SK-MEL-5 (cell line): ENCODE data around the gene GALNT10. TPM values are rescaled to one million over a fixed set of nuclear protein-coding genes. Genes with fewer than 3 reads are reported as not detected.
"Not testable (repeated sequence)": the region's sequence is repeated elsewhere in the genome, so short reads cannot be mapped to it uniquely, and the experiment has no call there.

ENCODE experiments used
- DNase-seq: peaks from one replicate; pipeline ENCODE4 v3.0.0-alpha.2; 2016; ENCODE audit warnings: low read depth, low spot score
- in situ Hi-C: cut with HindIII; loops from 2 replicates; pipeline ENCODE4 v1.10.0; 2016; ENCODE audit warnings: low sequenced_read_pairs, high pct_unique_total_duplicates, low pct_unique_long_range_greater_than_20kb
- polyA plus RNA-seq, 2 experiments: library from polyadenylated mRNA; depleted of rRNA; stranded (reverse); fragments of >200 nt; gene quantifications; 2 replicates each; pipeline ENCODE4 v1.2.3, GENCODE V29; 2015
- total RNA-seq: library from RNA; depleted of rRNA; stranded (reverse); fragments of >200 nt; shearing (Covaris generic); gene quantifications from 2 replicates; pipeline ENCODE4 v1.2.3, GENCODE V29; 2014; rRNA removed

The GALNT10 gene
- total RNA-seq = 8.7 and 11.0 TPM in 2 replicates
- 11.9 and 13.8 TPM in 2 replicates for polyA plus RNA-seq (2015; cell fraction: cytosol; rRNA removed)
- polyA plus RNA-seq (2015; cell fraction: nucleus; rRNA removed) = 10.9 and 12.0 TPM in 2 replicates

GRCh38 chr5:154190595-154191304 lies at the start of gene GALNT10:
Gene GALNT10, plus strand, starts transcription at chr5:154190733. Its CDS starts 134 bp downstream, at chr5:154190867.
- in situ Hi-C loops = no loop called here

GRCh38 chr5:154141745-154142221 lies 48.8 kb upstream of the GALNT10 start:
- no peak for DNase-seq
- in situ Hi-C loops = no loop called here

More at GRCh38 chr5:154190595-154191304, at the start of gene GALNT10:
- DNase-seq = peak; percentile 37

- in situ Hi-C loops = no loop called here
- no peak for DNase-seq
These were observed 47.3 kb upstream of the GALNT10 start for GRCh38 chr5:154143211-154143641.

- in situ Hi-C loops = no loop called here
- no peak for DNase-seq
These were observed 45.3 kb upstream of the GALNT10 start for GRCh38 chr5:154145268-154145667.

GRCh38 chr5:154146409-154146808 lies 44.1 kb upstream of the GALNT10 start:
- DNase-seq = no peak
- in situ Hi-C loops = no loop called here

- in situ Hi-C loops = no loop called here
- no peak for DNase-seq
These were observed 42.9 kb upstream of the GALNT10 start for GRCh38 chr5:154147666-154148065.

GRCh38 chr5:154150471-154150870 lies 40.1 kb upstream of the GALNT10 start:
- DNase-seq, in situ Hi-C loops: not testable (repeated sequence)

GRCh38 chr5:154157483-154158378 lies 32.8 kb upstream of the GALNT10 start:
- peak; percentile 27 for DNase-seq
- in situ Hi-C loops = no loop called here

GRCh38 chr5:154158379-154158737 lies 32.2 kb upstream of the GALNT10 start:
- in situ Hi-C loops = no loop called here
- no peak for DNase-seq

- DNase-seq = no peak
- in situ Hi-C loops = no loop called here
These were observed 31.2 kb upstream of the GALNT10 start for GRCh38 chr5:154159343-154159742.

- in situ Hi-C loops = no loop called here
- DNase-seq = no peak
These were observed 27.9 kb upstream of the GALNT10 start for GRCh38 chr5:154162539-154163151.

GRCh38 chr5:154163327-154164248 lies 26.9 kb upstream of the GALNT10 start:
- no peak for DNase-seq
- in situ Hi-C loops = no loop called here

GRCh38 chr5:154164249-154164581 lies 26.3 kb upstream of the GALNT10 start:
- DNase-seq = no peak
- in situ Hi-C loops = no loop called here

- in situ Hi-C loops = no loop called here
- no peak for DNase-seq
These were observed 24.6 kb upstream of the GALNT10 start for GRCh38 chr5:154165886-154166285.

GRCh38 chr5:154166901-154167791 lies 23.4 kb upstream of the GALNT10 start:
- in situ Hi-C loops = no loop called here
- no peak for DNase-seq

GRCh38 chr5:154168395-154168794 lies 22.1 kb upstream of the GALNT10 start:
- no peak for DNase-seq
- in situ Hi-C loops = no loop called here
